Measurements from ENCODE around the gene TMEM88.

DNA sequence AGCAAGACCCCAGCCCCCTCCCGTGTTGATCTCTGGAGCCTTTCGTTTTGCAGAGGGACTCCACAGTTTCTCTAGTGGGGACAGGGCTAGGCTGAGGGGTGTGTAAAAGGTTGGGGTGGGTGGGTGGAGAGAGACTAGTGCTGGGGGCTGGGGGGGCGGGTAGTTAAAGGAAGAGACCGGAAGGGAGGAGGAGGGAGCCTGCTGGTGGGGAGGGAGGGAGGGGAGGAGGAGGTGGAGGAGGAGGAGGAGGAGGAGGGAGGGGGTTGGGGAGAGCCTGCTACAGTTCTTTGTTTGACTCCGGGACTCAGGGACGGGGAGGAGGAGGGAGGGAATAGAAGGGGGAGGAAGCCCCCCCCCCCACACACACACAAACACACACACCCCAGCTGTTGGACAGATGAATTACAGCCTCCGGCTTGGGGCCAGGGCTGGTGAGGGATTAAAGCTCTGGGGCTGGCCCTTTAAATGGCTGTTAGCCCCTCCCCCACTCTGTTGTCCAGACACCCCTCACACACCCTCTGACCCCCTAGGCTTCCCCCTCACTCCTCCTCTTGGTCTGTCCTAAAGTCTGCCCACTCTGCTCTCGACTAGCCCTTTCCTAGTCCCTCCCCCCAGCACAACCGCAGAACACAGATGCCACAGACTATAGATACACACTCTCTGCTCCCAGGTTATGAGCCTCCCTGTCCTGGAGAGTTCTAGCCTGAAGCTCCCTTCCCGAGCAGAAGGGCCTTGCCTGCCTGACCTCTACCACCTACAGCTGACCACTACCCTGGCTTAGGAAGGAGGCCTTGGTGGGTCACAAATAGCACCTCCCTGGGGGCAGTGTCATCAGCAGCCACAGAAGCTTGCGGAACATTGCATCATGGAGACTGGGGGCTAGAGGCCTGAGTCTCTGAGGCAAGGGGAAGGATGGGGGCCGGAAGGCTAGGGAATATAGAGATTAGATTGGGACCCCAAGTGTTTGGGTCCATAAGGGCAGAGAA lies 16.5 kb upstream of the TMEM88 start:
- TF ChIP-seq EZH2 (IDR thresholded peaks at IDR 0.05; ENCODE audit: borderline replicate concordance, low read depth, low read length, severe bottlenecking): no peak
- TF ChIP-seq, protein P1, sequence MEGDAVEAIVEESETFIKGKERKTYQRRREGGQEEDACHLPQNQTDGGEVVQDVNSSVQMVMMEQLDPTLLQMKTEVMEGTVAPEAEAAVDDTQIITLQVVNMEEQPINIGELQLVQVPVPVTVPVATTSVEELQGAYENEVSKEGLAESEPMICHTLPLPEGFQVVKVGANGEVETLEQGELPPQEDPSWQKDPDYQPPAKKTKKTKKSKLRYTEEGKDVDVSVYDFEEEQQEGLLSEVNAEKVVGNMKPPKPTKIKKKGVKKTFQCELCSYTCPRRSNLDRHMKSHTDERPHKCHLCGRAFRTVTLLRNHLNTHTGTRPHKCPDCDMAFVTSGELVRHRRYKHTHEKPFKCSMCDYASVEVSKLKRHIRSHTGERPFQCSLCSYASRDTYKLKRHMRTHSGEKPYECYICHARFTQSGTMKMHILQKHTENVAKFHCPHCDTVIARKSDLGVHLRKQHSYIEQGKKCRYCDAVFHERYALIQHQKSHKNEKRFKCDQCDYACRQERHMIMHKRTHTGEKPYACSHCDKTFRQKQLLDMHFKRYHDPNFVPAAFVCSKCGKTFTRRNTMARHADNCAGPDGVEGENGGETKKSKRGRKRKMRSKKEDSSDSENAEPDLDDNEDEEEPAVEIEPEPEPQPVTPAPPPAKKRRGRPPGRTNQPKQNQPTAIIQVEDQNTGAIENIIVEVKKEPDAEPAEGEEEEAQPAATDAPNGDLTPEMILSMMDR (IDR thresholded peaks at IDR 0.05; ENCODE audit: extremely low read depth in 1 of 2, insufficient read depth in 1 of 2, low read depth in 1 of 2, low read length in 2 of 2): no peak
- TF ChIP-seq, protein P2, sequence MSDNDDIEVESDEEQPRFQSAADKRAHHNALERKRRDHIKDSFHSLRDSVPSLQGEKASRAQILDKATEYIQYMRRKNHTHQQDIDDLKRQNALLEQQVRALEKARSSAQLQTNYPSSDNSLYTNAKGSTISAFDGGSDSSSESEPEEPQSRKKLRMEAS (IDR thresholded peaks at IDR 0.05; ENCODE audit: insufficient read depth, insufficient read length): no peak
- TF ChIP-seq POLR2A (IDR thresholded peaks at IDR 0.05; ENCODE audit: low read depth, low read length): no peak
- no peak for TF ChIP-seq POLR2AphosphoS5 (IDR thresholded peaks at IDR 0.05; ENCODE audit: insufficient read depth, low read depth, low read length)
- no peak for TF ChIP-seq JUN (IDR thresholded peaks at IDR 0.05; ENCODE audit: borderline replicate concordance, insufficient read depth, insufficient read length, low read depth)
- no peak for TF ChIP-seq FOS (IDR thresholded peaks at IDR 0.05; ENCODE audit: borderline replicate concordance, insufficient read depth, low read length)
- TF ChIP-seq GATA2 (IDR thresholded peaks at IDR 0.05; ENCODE audit: insufficient read depth, insufficient read length, low read depth, low read length): no peak
- TF ChIP-seq MYC (IDR thresholded peaks at IDR 0.05; ENCODE audit: low read depth, low read length): no peak

Measured in endothelial cell of umbilical vein (primary cell).